NB4 (cell line): ENCODE results near the gene ACOT11.

Experiments used
- DNase-seq: peaks from one replicate; pipeline ENCODE4 v3.0.0; 2010; ENCODE audit warnings: low read depth
- H3K4me3 ChIP-seq: one replicate; pipeline ENCODE4 v1.5.1; 2011; ENCODE audit warnings: mild to moderate bottlenecking, low read depth, low read length, moderate library complexity
- CTCF ChIP-seq: IDR thresholded peaks from one replicate; pipeline ENCODE4 v1.5.1; 2012; ENCODE audit warnings: low read depth, low read length
- MAX ChIP-seq: IDR thresholded peaks from 2 replicates; pipeline ENCODE4 v1.6.1; 2011; ENCODE audit warnings: low read depth, low read length
- MYC ChIP-seq: IDR thresholded peaks from 2 replicates; pipeline ENCODE4 v1.6.1; 2011; ENCODE audit warnings: low read depth, low read length
- POLR2A ChIP-seq: IDR thresholded peaks from 2 replicates; pipeline ENCODE4 v1.6.1; 2011; ENCODE audit warnings: mild to moderate bottlenecking; ENCODE audit not compliant: insufficient read length; ENCODE audit errors: extremely low read depth

Gene ACOT11

DNA sequence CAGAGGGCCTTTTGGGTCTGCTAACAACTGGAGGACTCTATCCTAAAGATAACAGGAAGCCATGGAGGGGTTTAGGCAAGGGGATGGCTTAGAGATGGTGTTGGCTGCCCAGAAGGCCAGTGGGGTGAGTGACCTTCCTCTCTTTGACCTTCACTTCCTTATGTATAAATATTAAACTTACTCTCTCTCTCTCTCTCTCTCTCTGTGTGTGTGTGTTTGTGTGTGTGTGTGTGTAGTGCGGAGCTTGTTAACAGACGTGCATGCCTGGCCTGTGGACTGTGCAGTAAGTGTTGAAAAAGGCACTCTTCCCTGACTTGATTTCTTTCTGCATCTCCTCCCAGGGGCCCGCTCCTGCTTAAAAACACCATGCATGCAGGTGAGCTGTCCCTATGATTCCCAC is 103.6 kb downstream of the ACOT11 start:
- no peak for DNase-seq
- no peak overlapping the region for H3K4me3 ChIP-seq
- TF ChIP-seq POLR2A, result no peak

- TF ChIP-seq CTCF, result no peak
- peak; percentile 74 for TF ChIP-seq MYC
- no peak for TF ChIP-seq POLR2A
- peak; percentile 32; the same call in 1 of the 2 replicates for TF ChIP-seq MAX
- H3K4me3 ChIP-seq, result no peak overlapping the region
- peak; percentile 74 for DNase-seq
Measured at GRCh38 chr1:54652168-54652567, 104.1 kb downstream of the ACOT11 start.

- TF ChIP-seq MYC (no peak), CTCF (no peak), MAX (no peak), POLR2A (no peak)
- no peak overlapping the region for H3K4me3 ChIP-seq
- no peak for DNase-seq
Measured at GRCh38 chr1:54653036-54653435, 105.0 kb downstream of the ACOT11 start.

DNA sequence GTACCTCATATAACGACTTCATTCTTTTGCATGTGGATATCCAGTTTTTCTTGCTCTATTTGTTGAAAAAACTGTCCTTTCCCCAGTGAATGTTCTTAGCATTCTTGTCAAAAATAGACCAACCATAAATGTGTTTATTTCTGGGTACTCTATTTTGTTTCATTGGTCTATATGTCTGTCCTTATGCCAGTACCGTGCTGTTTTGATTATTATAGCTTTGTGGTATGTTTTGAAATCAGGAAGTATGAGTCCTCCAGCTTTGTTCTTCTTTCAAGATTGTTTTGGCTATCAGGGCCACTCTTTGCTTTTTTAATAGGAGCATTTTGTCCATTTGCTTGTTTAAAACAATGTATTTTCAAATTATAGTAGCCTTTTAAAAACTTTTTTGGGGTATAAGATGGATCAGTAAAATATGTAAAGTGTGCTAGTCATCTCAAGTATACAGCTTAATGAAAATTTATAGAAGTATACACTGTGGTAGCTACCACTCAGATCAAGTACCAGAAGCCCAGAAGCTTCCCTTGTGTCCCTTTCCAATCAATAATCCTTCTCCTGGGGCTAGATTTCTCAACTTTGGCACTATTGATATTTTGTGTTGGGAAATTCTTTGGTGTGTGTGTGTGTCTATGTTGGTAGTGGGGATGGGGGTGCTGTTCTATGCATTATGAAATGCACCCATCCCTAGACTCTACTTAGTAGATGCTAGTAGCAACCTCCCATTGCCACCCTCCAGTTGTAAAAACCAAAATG is 110.3 kb downstream of the ACOT11 start:
- no peak for TF ChIP-seq MAX
- no peak for TF ChIP-seq POLR2A
- no peak for TF ChIP-seq MYC
- TF ChIP-seq CTCF, result no peak
- DNase-seq, result no peak
- H3K4me3 ChIP-seq, result no peak overlapping the region
